Uterus (tissue), 4 donors: ENCODE data around the gene CBX2. TPM values are rescaled to one million over a fixed set of nuclear protein-coding genes. Genes with fewer than 3 reads are reported as not detected.

Experiments
- DNase-seq, 2 donors: peaks; one replicate each; pipeline ENCODE4 v3.0.0-alpha.2; 2019 to 2020
- H3K27ac ChIP-seq, 2 donors: fragments of 200-600 bp; sonication (generic); 1 replicate in 1 of 2; 2 replicates in 1 of 2; pipeline ENCODE4 v1.5.1; 2016 to 2018
- H3K27me3 ChIP-seq, 2 donors: fragments of 200-600 bp; sonication (generic); one replicate each; pipeline ENCODE4 v1.5.1; 2018 to 2019; ENCODE audit warnings: control low read depth in 1 of 2
- H3K36me3 ChIP-seq, 2 donors: fragments of 200-600 bp; sonication (generic); one replicate each; pipeline ENCODE4 v1.5.1; 2019; ENCODE audit warnings: control low read depth in 1 of 2
- H3K4me1 ChIP-seq, 2 donors: fragments of 200-600 bp; sonication (generic); one replicate each; pipeline ENCODE4 v1.5.1; 2018 to 2019; ENCODE audit warnings: control low read depth in 1 of 2
- H3K4me3 ChIP-seq, 2 donors: fragments of 200-600 bp; sonication (generic); 1 replicate in 1 of 2; 2 replicates in 1 of 2; pipeline ENCODE4 v1.5.1; 2018 to 2019; ENCODE audit warnings: mild to moderate bottlenecking in 1 of 2
- H3K9me3 ChIP-seq, 2 donors: fragments of 200-600 bp; sonication (generic); one replicate each; pipeline ENCODE4 v1.5.1; 2019; ENCODE audit warnings: control low read depth in 1 of 2
- POLR2A ChIP-seq, 2 donors: fragments of 450-650 bp; IDR thresholded peaks; one replicate each; pipeline ENCODE4 v1.6.1; 2016; ENCODE audit warnings: antibody characterized with exemption in 2 of 2, mild to moderate bottlenecking in 1 of 2, moderate library complexity in 1 of 2
- intact Hi-C: fragments of 100-400 bp; cut with DNase I; formaldehyde crosslinking; loops from one replicate; pipeline ENCODE4 v1.15.1; 2023; ENCODE audit warnings: low total_unique reads
- total RNA-seq, 4 donors: library from RNA; depleted of rRNA in 3 of 4; stranded (reverse); fragments of >200 nt in 3 of 4; gene quantifications; one replicate each; pipeline versions ENCODE4 v1.1.0 to v1.2.4, GENCODE V29; 2014 to 2023
- TF ChIP-seq, protein P1 (sequence below), 4 experiments: fragments of 200-600 bp in 2 of 4; fragments of 450-650 bp in 2 of 4; sonication (generic) in 2 of 4; IDR thresholded peaks; one replicate each; pipeline ENCODE4 v1.5.1; 2016 to 2019; ENCODE audit warnings: antibody characterized with exemption in 4 of 4, mild to moderate bottlenecking in 2 of 4, moderate library complexity in 1 of 4
- donor health status: DM: yes; HTN: yes; CAD: no.

Gene CBX2
- total RNA-seq, 4 donors from 2014 or later = 1.0 to 14.9 (median 4.6) TPM; not detected in 1

DNA sequence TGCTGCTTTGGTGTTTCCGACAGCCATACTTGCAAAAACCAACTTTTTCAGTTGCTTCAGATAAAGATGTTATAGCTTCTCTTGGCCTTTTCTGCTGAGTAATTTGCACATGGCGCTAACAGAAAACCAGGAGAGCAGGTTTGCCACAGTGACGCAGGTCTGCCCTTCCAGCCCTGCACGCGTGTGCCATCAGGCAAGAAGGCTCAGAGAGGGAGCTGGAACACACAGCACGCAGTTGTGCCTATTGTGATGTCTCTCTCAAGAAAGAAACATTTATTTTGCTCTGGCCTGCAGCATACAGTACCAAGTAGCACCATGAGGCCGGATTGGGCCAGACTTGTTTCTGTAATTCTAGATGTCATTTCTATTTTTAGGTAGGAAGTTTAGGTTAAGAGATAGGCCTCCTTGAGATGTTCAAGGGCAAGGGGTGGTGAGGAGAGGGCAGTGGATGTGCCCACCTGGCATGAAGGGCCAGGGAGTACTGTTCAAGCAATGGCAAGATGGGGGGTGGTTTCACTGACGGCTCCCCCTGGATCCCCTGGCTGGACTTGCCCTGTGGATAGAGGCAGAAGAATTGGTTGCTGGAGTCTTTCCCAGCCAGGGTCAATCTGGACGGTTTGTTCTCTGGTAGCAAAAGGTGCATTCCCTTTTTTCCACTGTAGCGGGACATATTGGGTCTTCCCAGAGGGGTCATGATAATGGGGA lies 1.9 kb downstream of the CBX2 start:
- DNase-seq = no peak
- TF ChIP-seq, protein P1, sequence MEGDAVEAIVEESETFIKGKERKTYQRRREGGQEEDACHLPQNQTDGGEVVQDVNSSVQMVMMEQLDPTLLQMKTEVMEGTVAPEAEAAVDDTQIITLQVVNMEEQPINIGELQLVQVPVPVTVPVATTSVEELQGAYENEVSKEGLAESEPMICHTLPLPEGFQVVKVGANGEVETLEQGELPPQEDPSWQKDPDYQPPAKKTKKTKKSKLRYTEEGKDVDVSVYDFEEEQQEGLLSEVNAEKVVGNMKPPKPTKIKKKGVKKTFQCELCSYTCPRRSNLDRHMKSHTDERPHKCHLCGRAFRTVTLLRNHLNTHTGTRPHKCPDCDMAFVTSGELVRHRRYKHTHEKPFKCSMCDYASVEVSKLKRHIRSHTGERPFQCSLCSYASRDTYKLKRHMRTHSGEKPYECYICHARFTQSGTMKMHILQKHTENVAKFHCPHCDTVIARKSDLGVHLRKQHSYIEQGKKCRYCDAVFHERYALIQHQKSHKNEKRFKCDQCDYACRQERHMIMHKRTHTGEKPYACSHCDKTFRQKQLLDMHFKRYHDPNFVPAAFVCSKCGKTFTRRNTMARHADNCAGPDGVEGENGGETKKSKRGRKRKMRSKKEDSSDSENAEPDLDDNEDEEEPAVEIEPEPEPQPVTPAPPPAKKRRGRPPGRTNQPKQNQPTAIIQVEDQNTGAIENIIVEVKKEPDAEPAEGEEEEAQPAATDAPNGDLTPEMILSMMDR (IDR thresholded peaks at IDR 0.05) = no peak
- TF ChIP-seq POLR2A (IDR thresholded peaks at IDR 0.05) = no peak
- peaks cover 0 to 17% of the 10 kb centered on the region in 2 donors for H3K27me3 ChIP-seq

DNA sequence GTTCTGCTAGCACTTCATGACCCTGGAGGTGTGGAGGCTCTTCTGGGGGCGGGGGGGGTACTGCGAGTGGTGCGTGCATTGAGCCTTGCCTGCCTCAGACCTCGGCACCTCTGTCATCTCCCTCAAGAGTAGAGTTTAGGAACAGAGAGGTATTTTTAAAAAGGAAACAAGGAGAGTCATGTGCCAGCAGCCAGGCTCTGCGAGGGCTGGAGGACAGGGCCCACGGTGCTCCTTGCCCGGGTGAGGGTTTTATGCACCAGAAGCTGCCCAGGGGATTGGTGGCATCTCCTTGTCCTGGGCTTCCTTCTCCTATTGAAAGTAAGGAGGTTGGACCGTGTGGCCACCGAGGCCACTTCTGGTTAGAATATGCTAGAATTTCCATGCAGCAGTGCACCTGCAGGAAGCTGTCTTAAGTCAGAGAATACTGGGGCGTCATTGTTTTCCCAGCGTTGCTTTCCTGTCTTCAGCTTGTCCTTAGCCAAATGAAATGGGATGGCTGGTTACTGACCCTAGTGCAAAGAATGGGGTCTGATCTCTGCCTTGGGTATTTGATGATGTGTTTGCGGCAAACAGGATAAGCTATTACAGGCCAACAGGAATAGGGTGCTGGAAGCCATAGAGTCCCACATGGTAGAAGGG lies 3.2 kb downstream of the CBX2 start:
- TF ChIP-seq POLR2A (IDR thresholded peaks at IDR 0.05) = no peak
- TF ChIP-seq, protein P1 (IDR thresholded peaks at IDR 0.05) = no peak
- H3K27me3 ChIP-seq = peaks cover 0 to 5% of the 10 kb centered on the region in 2 donors
- no peaks in the 10 kb centered on the region for H3K9me3 ChIP-seq
- DNase-seq = no peak
- no peak overlapping the region for H3K27ac ChIP-seq
- no peaks in the 10 kb centered on the region for H3K36me3 ChIP-seq
- intact Hi-C loops = no loop called here
- no peak overlapping the region for H3K4me3 ChIP-seq
- H3K4me1 ChIP-seq = peaks cover 0 to 10% of the 10 kb centered on the region in 2 donors

More for the DNA sequence above, 1.9 kb downstream of the CBX2 start:
- Histone ChIP-seq H3K9me3 (no peaks in the 10 kb centered on the region), H3K4me3 (no peak overlapping the region), H3K4me1 (peaks cover 0 to 10% of the 10 kb centered on the region in 2 donors), H3K27ac (no peak overlapping the region), H3K36me3 (no peaks in the 10 kb centered on the region)
- intact Hi-C loops = no loop called here

DNA sequence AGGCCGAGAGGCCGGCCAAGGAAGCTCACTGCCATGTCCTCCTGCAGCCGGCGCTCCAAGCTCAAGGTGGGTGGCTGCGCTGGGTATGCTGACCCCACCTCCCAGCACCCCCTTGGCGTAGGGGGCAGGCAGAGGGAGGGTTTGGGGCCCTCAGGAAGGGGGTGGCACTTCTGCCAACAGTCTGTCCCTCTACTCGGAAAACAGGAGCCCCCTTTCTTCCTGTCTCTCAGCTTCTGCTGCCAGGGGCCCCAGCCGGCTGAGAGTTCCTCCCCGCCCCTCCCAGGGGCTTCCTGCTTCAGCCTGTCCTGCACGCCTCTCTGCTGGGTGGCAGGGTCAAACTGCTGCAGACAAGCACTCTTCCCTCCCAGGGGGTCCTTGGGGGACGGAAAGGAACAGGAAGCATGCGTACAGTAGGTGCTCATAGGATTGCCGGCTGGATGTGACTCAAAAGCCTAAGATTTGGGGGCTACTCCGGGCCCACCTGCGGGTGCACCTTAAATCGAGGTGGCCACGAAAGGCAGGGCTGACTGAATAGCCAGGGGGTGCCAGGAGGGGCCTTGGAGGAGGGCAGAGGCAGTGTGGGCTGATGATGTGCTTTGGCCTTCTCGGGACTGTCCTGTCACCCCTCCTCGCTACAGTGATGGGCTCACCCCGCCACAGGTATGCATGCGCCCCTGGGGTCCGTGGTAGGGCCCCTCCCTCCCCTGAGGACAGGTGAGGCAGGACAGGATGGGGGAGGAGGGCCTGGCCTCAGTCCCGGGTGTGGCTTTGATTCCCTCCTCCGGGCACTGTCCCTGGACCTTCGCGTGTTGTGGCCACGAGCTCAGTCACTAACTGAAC lies 4.0 kb downstream of the CBX2 start:
- H3K9me3 ChIP-seq = no peaks in the 10 kb centered on the region
- no peaks in the 10 kb centered on the region for H3K27me3 ChIP-seq
- H3K27ac ChIP-seq = no peak overlapping the region
- H3K4me3 ChIP-seq = no peak overlapping the region
- TF ChIP-seq, protein P1 (IDR thresholded peaks at IDR 0.05) = no peak
- TF ChIP-seq POLR2A (IDR thresholded peaks at IDR 0.05) = no peak
- intact Hi-C loops = no loop called here
- H3K4me1 ChIP-seq = peaks cover 0 to 10% of the 10 kb centered on the region in 2 donors
- no peaks in the 10 kb centered on the region for H3K36me3 ChIP-seq
- DNase-seq = no peak

DNA sequence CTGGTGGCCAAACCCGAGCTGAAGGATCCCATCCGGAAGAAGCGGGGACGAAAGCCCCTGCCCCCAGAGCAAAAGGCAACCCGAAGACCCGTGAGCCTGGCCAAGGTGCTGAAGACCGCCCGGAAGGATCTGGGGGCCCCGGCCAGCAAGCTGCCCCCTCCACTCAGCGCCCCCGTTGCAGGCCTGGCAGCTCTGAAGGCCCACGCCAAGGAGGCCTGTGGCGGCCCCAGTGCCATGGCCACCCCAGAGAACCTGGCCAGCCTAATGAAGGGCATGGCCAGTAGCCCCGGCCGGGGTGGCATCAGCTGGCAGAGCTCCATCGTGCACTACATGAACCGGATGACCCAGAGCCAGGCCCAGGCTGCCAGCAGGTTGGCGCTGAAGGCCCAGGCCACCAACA lies 5.9 kb downstream of the CBX2 start:
- H3K27me3 ChIP-seq = peaks cover 0 to 4% of the 10 kb centered on the region in 2 donors

More for the DNA sequence above, 5.9 kb downstream of the CBX2 start:
- Histone ChIP-seq H3K27ac (no peak overlapping the region), H3K4me3 (no peak overlapping the region), H3K9me3 (no peaks in the 10 kb centered on the region), H3K36me3 (no peaks in the 10 kb centered on the region), H3K4me1 (no peaks in the 10 kb centered on the region)
- intact Hi-C loops = no loop called here
- DNase-seq = no peak
- TF ChIP-seq, protein P1 (IDR thresholded peaks at IDR 0.05) = no peak
- TF ChIP-seq POLR2A (IDR thresholded peaks at IDR 0.05) = no peak
